ENCODE data around the gene EPHA2.

EPHA2 gene

GRCh38 chr1:16153096-16153998 is 2.5 kb downstream of the EPHA2 start:
- Histone ChIP-seq H3K9ac (ENCODE audit: low read length) (peak overlapping the region; percentile 95), H3K4me1 (ENCODE audit: control insufficient read depth, insufficient read depth, low read length) (peaks cover 54% of the 10 kb centered on the region), H3K36me3 (ENCODE audit: control insufficient read depth, insufficient read depth, low read length) (peaks cover 39% of the 10 kb centered on the region), H3K4me3 (ENCODE audit: low read depth, low read length) (peak overlapping the region; percentile 93), H3K27ac (ENCODE audit: low read depth, low read length) (peak overlapping the region; percentile 80), H3K27me3 (ENCODE audit: control insufficient read depth, insufficient read depth, low read length) (peaks cover 3% of the 10 kb centered on the region; the same call in 1 of the 2 replicates), H3K9me3 (ENCODE audit: control insufficient read depth, insufficient read depth, low read depth, low read length) (no peaks in the 10 kb centered on the region)

- peaks cover 3% of the 10 kb centered on the region; the same call in 1 of the 2 replicates for H3K27me3 ChIP-seq (ENCODE audit: control insufficient read depth, insufficient read depth, low read length)
- H3K36me3 ChIP-seq (ENCODE audit: control insufficient read depth, insufficient read depth, low read length): peaks cover 46% of the 10 kb centered on the region
- no peaks in the 10 kb centered on the region for H3K9me3 ChIP-seq (ENCODE audit: control insufficient read depth, insufficient read depth, low read depth, low read length)
- H3K4me3 ChIP-seq (ENCODE audit: low read depth, low read length): peak overlapping the region; percentile 93
- peak overlapping the region; percentile 95 for H3K9ac ChIP-seq (ENCODE audit: low read length)
- peaks cover 54% of the 10 kb centered on the region for H3K4me1 ChIP-seq (ENCODE audit: control insufficient read depth, insufficient read depth, low read length)
- H3K27ac ChIP-seq (ENCODE audit: low read depth, low read length): peak overlapping the region; percentile 80
These were observed 3.3 kb downstream of the EPHA2 start for GRCh38 chr1:16152481-16153087.

GRCh38 chr1:16151995-16152384 is 3.9 kb downstream of the EPHA2 start:
- Histone ChIP-seq H3K9ac (ENCODE audit: low read length) (peak overlapping the region; percentile 73), H3K27ac (ENCODE audit: low read depth, low read length) (peak overlapping the region; percentile 56; the same call in 1 of the 2 replicates), H3K27me3 (ENCODE audit: control insufficient read depth, insufficient read depth, low read length) (peaks cover 3% of the 10 kb centered on the region; the same call in 1 of the 2 replicates), H3K36me3 (ENCODE audit: control insufficient read depth, insufficient read depth, low read length) (peaks cover 52% of the 10 kb centered on the region), H3K4me1 (ENCODE audit: control insufficient read depth, insufficient read depth, low read length) (peaks cover 57% of the 10 kb centered on the region), H3K9me3 (ENCODE audit: control insufficient read depth, insufficient read depth, low read depth, low read length) (no peaks in the 10 kb centered on the region), H3K4me3 (ENCODE audit: low read depth, low read length) (peak overlapping the region; percentile 5; the same call in 1 of the 2 replicates)

- Histone ChIP-seq H3K9ac (ENCODE audit: low read length) (peak overlapping the region; percentile 73), H3K36me3 (ENCODE audit: control insufficient read depth, insufficient read depth, low read length) (peaks cover 58% of the 10 kb centered on the region), H3K27ac (ENCODE audit: low read depth, low read length) (peak overlapping the region; percentile 56; the same call in 1 of the 2 replicates), H3K4me1 (ENCODE audit: control insufficient read depth, insufficient read depth, low read length) (peaks cover 57% of the 10 kb centered on the region), H3K27me3 (ENCODE audit: control insufficient read depth, insufficient read depth, low read length) (no peaks in the 10 kb centered on the region), H3K9me3 (ENCODE audit: control insufficient read depth, insufficient read depth, low read depth, low read length) (no peaks in the 10 kb centered on the region), H3K4me3 (ENCODE audit: low read depth, low read length) (peak overlapping the region; percentile 5; the same call in 1 of the 2 replicates)
These were observed 4.5 kb downstream of the EPHA2 start for GRCh38 chr1:16151196-16151994.

GRCh38 chr1:16150508-16150907 is 5.4 kb downstream of the EPHA2 start:
- H3K27ac ChIP-seq (ENCODE audit: low read depth, low read length): peak overlapping the region; percentile 0; the same call in 1 of the 2 replicates
- peaks cover 61% of the 10 kb centered on the region for H3K4me1 ChIP-seq (ENCODE audit: control insufficient read depth, insufficient read depth, low read length)
- no peak overlapping the region for H3K9ac ChIP-seq (ENCODE audit: low read length)
- H3K9me3 ChIP-seq (ENCODE audit: control insufficient read depth, insufficient read depth, low read depth, low read length): no peaks in the 10 kb centered on the region
- H3K27me3 ChIP-seq (ENCODE audit: control insufficient read depth, insufficient read depth, low read length): no peaks in the 10 kb centered on the region
- no peak overlapping the region for H3K4me3 ChIP-seq (ENCODE audit: low read depth, low read length)
- H3K36me3 ChIP-seq (ENCODE audit: control insufficient read depth, insufficient read depth, low read length): peaks cover 61% of the 10 kb centered on the region

GRCh38 chr1:16149702-16150488 is 6.0 kb downstream of the EPHA2 start:
- no peak overlapping the region for H3K4me3 ChIP-seq (ENCODE audit: low read depth, low read length)
- H3K27ac ChIP-seq (ENCODE audit: low read depth, low read length): no peak overlapping the region
- no peak overlapping the region for H3K9ac ChIP-seq (ENCODE audit: low read length)
- peaks cover 67% of the 10 kb centered on the region for H3K4me1 ChIP-seq (ENCODE audit: control insufficient read depth, insufficient read depth, low read length)
- H3K9me3 ChIP-seq (ENCODE audit: control insufficient read depth, insufficient read depth, low read depth, low read length): no peaks in the 10 kb centered on the region
- peaks cover 66% of the 10 kb centered on the region for H3K36me3 ChIP-seq (ENCODE audit: control insufficient read depth, insufficient read depth, low read length)
- no peaks in the 10 kb centered on the region for H3K27me3 ChIP-seq (ENCODE audit: control insufficient read depth, insufficient read depth, low read length)

- Histone ChIP-seq H3K4me3 (ENCODE audit: low read depth, low read length) (no peak overlapping the region), H3K9ac (ENCODE audit: low read length) (no peak overlapping the region)
These were observed 6.7 kb downstream of the EPHA2 start for GRCh38 chr1:16149146-16149545.

GRCh38 chr1:16148329-16149092 is 7.4 kb downstream of the EPHA2 start:
- H3K27me3 ChIP-seq (ENCODE audit: control insufficient read depth, insufficient read depth, low read length): no peaks in the 10 kb centered on the region
- no peak overlapping the region for H3K9ac ChIP-seq (ENCODE audit: low read length)
- no peaks in the 10 kb centered on the region for H3K9me3 ChIP-seq (ENCODE audit: control insufficient read depth, insufficient read depth, low read depth, low read length)
- H3K4me1 ChIP-seq (ENCODE audit: control insufficient read depth, insufficient read depth, low read length): peaks cover 73% of the 10 kb centered on the region
- no peak overlapping the region for H3K27ac ChIP-seq (ENCODE audit: low read depth, low read length)
- peaks cover 77% of the 10 kb centered on the region for H3K36me3 ChIP-seq (ENCODE audit: control insufficient read depth, insufficient read depth, low read length)
- H3K4me3 ChIP-seq (ENCODE audit: low read depth, low read length): no peak overlapping the region

More at GRCh38 chr1:16149146-16149545, 6.7 kb downstream of the EPHA2 start:
- H3K9me3 ChIP-seq (ENCODE audit: control insufficient read depth, insufficient read depth, low read depth, low read length): no peaks in the 10 kb centered on the region
- H3K36me3 ChIP-seq (ENCODE audit: control insufficient read depth, insufficient read depth, low read length): peaks cover 74% of the 10 kb centered on the region
- no peak overlapping the region for H3K27ac ChIP-seq (ENCODE audit: low read depth, low read length)
- peaks cover 73% of the 10 kb centered on the region for H3K4me1 ChIP-seq (ENCODE audit: control insufficient read depth, insufficient read depth, low read length)
- H3K27me3 ChIP-seq (ENCODE audit: control insufficient read depth, insufficient read depth, low read length): no peaks in the 10 kb centered on the region

GRCh38 chr1:16147156-16147926 is 8.5 kb downstream of the EPHA2 start:
- H3K9me3 ChIP-seq (ENCODE audit: control insufficient read depth, insufficient read depth, low read depth, low read length): no peaks in the 10 kb centered on the region
- peak overlapping the region; percentile 77 for H3K9ac ChIP-seq (ENCODE audit: low read length)
- peaks cover 69% of the 10 kb centered on the region for H3K4me1 ChIP-seq (ENCODE audit: control insufficient read depth, insufficient read depth, low read length)
- no peaks in the 10 kb centered on the region for H3K27me3 ChIP-seq (ENCODE audit: control insufficient read depth, insufficient read depth, low read length)
- H3K27ac ChIP-seq (ENCODE audit: low read depth, low read length): peak overlapping the region; percentile 78; the same call in 1 of the 2 replicates
- peak overlapping the region; percentile 33; the same call in 1 of the 2 replicates for H3K4me3 ChIP-seq (ENCODE audit: low read depth, low read length)
- peaks cover 88% of the 10 kb centered on the region for H3K36me3 ChIP-seq (ENCODE audit: control insufficient read depth, insufficient read depth, low read length)

All from HUES6 (cell line).